ENCODE data around the gene RPL39.

DNA sequence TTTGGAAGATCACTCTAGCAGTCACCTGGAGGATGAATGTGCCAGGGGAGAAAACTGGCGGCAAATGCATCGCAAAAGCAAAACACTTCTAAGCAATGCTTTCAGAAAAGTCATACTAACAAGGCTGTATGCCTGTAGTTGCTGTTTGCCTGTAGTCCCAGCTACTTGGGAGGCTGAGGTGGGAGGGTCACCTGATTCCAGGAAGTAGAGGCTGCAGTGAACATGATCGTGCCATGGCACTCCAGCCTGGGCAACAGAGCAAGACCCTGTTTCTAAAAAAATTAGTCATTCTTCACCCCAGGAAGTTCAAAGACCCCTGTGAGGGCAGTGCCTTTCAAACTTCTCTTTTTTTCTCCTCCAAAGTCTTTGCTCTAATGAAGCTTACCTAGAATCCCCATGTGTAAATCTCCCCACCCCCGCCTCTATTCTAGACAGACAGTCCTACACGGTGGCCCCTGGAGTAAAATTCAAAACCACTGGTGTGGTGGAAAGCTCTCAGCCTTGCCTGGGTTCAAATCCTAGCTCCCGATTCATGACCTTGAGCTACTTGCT, 27.5 kb downstream of the RPL39 start:
- TF ChIP-seq REST (IDR thresholded peaks at IDR 0.05; ENCODE audit: low read depth) (no peak), CTCF (IDR thresholded peaks at IDR 0.05 in 2 of 3, conservative IDR thresholded peaks at IDR 0.05 in 1 of 3; ENCODE audit: borderline replicate concordance in 1 of 3, insufficient read depth in 1 of 3, low read depth in 2 of 3, low read length in 2 of 3) (no peak), SRF (IDR thresholded peaks at IDR 0.05; ENCODE audit: low read depth) (no peak), EZH2 (IDR thresholded peaks at IDR 0.05) (no peak), ZNF274 (IDR thresholded peaks at IDR 0.05; ENCODE audit: low read depth, low read length) (no peak), POLR2AphosphoS5 (IDR thresholded peaks at IDR 0.05; ENCODE audit: low read depth, low read length) (no peak), CEBPB (IDR thresholded peaks at IDR 0.05; ENCODE audit: low read depth) (no peak), POLR2A (IDR thresholded peaks at IDR 0.05; ENCODE audit: borderline replicate concordance, extremely low read depth, insufficient read depth, insufficient read length) (no peak), CBX3 (IDR thresholded peaks at IDR 0.05; ENCODE audit: low read depth) (no peak), SP1 (IDR thresholded peaks at IDR 0.05; ENCODE audit: low read depth) (no peak)
- TF ChIP-seq, protein P1, sequence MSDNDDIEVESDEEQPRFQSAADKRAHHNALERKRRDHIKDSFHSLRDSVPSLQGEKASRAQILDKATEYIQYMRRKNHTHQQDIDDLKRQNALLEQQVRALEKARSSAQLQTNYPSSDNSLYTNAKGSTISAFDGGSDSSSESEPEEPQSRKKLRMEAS (IDR thresholded peaks at IDR 0.05), result no peak
- TF ChIP-seq, protein P2, sequence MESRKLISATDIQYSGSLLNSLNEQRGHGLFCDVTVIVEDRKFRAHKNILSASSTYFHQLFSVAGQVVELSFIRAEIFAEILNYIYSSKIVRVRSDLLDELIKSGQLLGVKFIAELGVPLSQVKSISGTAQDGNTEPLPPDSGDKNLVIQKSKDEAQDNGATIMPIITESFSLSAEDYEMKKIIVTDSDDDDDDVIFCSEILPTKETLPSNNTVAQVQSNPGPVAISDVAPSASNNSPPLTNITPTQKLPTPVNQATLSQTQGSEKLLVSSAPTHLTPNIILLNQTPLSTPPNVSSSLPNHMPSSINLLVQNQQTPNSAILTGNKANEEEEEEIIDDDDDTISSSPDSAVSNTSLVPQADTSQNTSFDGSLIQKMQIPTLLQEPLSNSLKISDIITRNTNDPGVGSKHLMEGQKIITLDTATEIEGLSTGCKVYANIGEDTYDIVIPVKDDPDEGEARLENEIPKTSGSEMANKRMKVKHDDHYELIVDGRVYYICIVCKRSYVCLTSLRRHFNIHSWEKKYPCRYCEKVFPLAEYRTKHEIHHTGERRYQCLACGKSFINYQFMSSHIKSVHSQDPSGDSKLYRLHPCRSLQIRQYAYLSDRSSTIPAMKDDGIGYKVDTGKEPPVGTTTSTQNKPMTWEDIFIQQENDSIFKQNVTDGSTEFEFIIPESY (IDR thresholded peaks at IDR 0.05; ENCODE audit: extremely low read depth, insufficient replicate concordance, low read length), result no peak
